OCI-LY7 (cell line): Measurements from ENCODE around the gene TAAR8.

ENCODE experiments used
- CTCF ChIP-seq: fragments of 200-600 bp; sonication (generic); conservative IDR thresholded peaks from 2 replicates; pipeline ENCODE4 v1.5.1; 2014; ENCODE audit warnings: mild to moderate bottlenecking, antibody characterized with exemption, low read length, moderate library complexity, mixed read lengths
- EZH2phosphoT487 ChIP-seq: fragments of 200-600 bp; sonication (generic); IDR thresholded peaks from 2 replicates; pipeline ENCODE4 v1.6.1; 2018; ENCODE audit warnings: low read depth, borderline replicate concordance, mild to moderate bottlenecking, mixed run types, antibody characterized with exemption, low read length, moderate library complexity, mixed read lengths

DNA sequence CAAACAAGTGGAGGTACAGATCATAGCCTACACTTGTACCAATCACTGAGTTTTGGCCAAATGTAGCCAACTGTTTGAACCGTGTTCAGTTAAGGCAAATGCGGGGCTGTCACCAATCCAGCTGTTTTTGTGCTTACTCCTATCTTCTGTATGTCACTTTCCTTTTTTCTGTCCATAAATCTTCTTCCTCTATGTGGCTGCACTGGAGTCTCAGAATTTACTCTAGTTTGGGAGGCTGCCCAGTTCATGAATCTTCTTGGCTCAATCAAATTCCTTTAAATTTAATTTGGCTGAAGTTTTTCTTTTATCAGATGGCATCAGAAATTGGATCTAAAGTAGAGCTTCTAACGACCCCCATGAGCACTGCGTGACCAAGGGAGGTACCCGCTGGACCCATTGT lies 27.8 kb upstream of the TAAR8 start:
- TF ChIP-seq CTCF = no peak
- no peak for TF ChIP-seq EZH2phosphoT487
